H9 (cell line): ENCODE measurements around the gene ZNRF3. TPM values are rescaled to one million over a fixed set of nuclear protein-coding genes. Genes with fewer than 3 reads are reported as not detected.

ENCODE experiments used
- DNase-seq: peaks from one replicate; pipeline ENCODE4 v3.0.0-alpha.2; 2017
- H2AFZ ChIP-seq: one replicate; pipeline ENCODE4 v1.6.1; 2013; ENCODE audit warnings: mild to moderate bottlenecking, low read length, control low read depth, moderate library complexity
- H2AK5ac ChIP-seq: 2 replicates; pipeline ENCODE4 v1.6.1; 2013; ENCODE audit warnings: low read length, control low read depth, mixed read lengths; ENCODE audit not compliant: insufficient read length
- H2BK120ac ChIP-seq: one replicate; pipeline ENCODE4 v1.6.1; 2013; ENCODE audit warnings: low read depth, mild to moderate bottlenecking, low read length, control low read depth, inconsistent platforms; ENCODE audit not compliant: poor library complexity, severe bottlenecking
- H2BK12ac ChIP-seq: 2 replicates; pipeline ENCODE4 v1.6.1; 2013; ENCODE audit warnings: low read length, control low read depth, mixed read lengths, low read depth; ENCODE audit not compliant: insufficient read length
- H2BK15ac ChIP-seq: 2 replicates; pipeline ENCODE4 v1.6.1; 2013; ENCODE audit warnings: low read depth, low read length, control low read depth
- H2BK20ac ChIP-seq: one replicate; pipeline ENCODE4 v1.6.1; 2013; ENCODE audit warnings: low read depth, mild to moderate bottlenecking, low read length, control low read depth, inconsistent platforms; ENCODE audit not compliant: poor library complexity, severe bottlenecking
- H2BK5ac ChIP-seq: 2 replicates; pipeline ENCODE4 v1.6.1; 2013; ENCODE audit warnings: low read length, control low read depth, mixed read lengths; ENCODE audit not compliant: insufficient read length
- H3K14ac ChIP-seq: 2 replicates; pipeline ENCODE4 v1.6.1; 2013; ENCODE audit warnings: low read length, control low read depth; ENCODE audit not compliant: insufficient read depth
- H3K18ac ChIP-seq: 2 replicates; pipeline ENCODE4 v1.6.1; 2013; ENCODE audit warnings: low read depth, mild to moderate bottlenecking, mixed read lengths, low read length, control low read depth; ENCODE audit not compliant: insufficient read length
- H3K23ac ChIP-seq: 2 replicates; pipeline ENCODE4 v1.6.1; 2013; ENCODE audit warnings: low read length, control low read depth, mixed read lengths, low read depth; ENCODE audit not compliant: insufficient read length
- H3K23me2 ChIP-seq: 2 replicates; pipeline ENCODE4 v1.6.1; 2013; ENCODE audit warnings: low read depth, mild to moderate bottlenecking, mixed read lengths, low read length, control low read depth; ENCODE audit not compliant: insufficient read length, poor library complexity, severe bottlenecking
- H3K27ac ChIP-seq: 2 replicates; pipeline ENCODE4 v1.5.1; 2013; ENCODE audit warnings: low read length, control low read depth, mixed read lengths, low read depth; ENCODE audit not compliant: insufficient read length
- H3K27me3 ChIP-seq: 2 replicates; pipeline ENCODE4 v1.6.1; 2013; ENCODE audit warnings: low read length, control low read depth, inconsistent platforms; ENCODE audit not compliant: insufficient read depth
- H3K4ac ChIP-seq: 2 replicates; pipeline ENCODE4 v1.6.1; 2013; ENCODE audit warnings: low read depth, mild to moderate bottlenecking, control low read depth, inconsistent platforms, low read length, moderate library complexity
- H3K4me1 ChIP-seq: 2 replicates; pipeline ENCODE4 v1.6.1; 2013; ENCODE audit warnings: low read length, control low read depth, inconsistent platforms; ENCODE audit not compliant: insufficient read depth
- H3K4me2 ChIP-seq: 2 replicates; pipeline ENCODE4 v1.6.1; 2013; ENCODE audit warnings: low read length, control low read depth, mixed read lengths; ENCODE audit not compliant: insufficient read length, insufficient read depth
- H3K56ac ChIP-seq: 2 replicates; pipeline ENCODE4 v1.6.1; 2013; ENCODE audit warnings: low read depth, mild to moderate bottlenecking, mixed read lengths, low read length, control low read depth; ENCODE audit not compliant: insufficient read length
- H3K79me1 ChIP-seq: 2 replicates; pipeline ENCODE4 v1.6.1; 2013; ENCODE audit warnings: low read depth, mild to moderate bottlenecking, moderate library complexity, low read length, control low read depth, inconsistent platforms; ENCODE audit not compliant: insufficient read depth, poor library complexity, severe bottlenecking
- H3K79me2 ChIP-seq: 2 replicates; pipeline ENCODE4 v1.6.1; 2013; ENCODE audit warnings: low read length, control low read depth, inconsistent platforms; ENCODE audit not compliant: insufficient read depth
- H3K9ac ChIP-seq: 2 replicates; pipeline ENCODE4 v1.6.1; 2013; ENCODE audit warnings: low read length, control low read depth, mixed read lengths; ENCODE audit not compliant: insufficient read length; ENCODE audit errors: extremely low read depth
- H3K9me3 ChIP-seq: one replicate; pipeline ENCODE4 v1.6.1; 2013; ENCODE audit warnings: low read depth, low read length, inconsistent platforms; ENCODE audit not compliant: control insufficient read depth
- H3T11ph ChIP-seq: one replicate; pipeline ENCODE4 v1.6.1; 2013; ENCODE audit warnings: mild to moderate bottlenecking, low read length, control low read depth, inconsistent platforms
- H4K20me1 ChIP-seq: one replicate; pipeline ENCODE4 v1.6.1; 2013; ENCODE audit not compliant: control insufficient read depth, insufficient read length, insufficient read depth
- H4K5ac ChIP-seq: 2 replicates; pipeline ENCODE4 v1.6.1; 2013; ENCODE audit warnings: low read depth, mild to moderate bottlenecking, mixed read lengths, low read length, control low read depth; ENCODE audit not compliant: insufficient read length
- H4K8ac ChIP-seq: replicated peaks from 2 replicates; pipeline ENCODE4 v1.6.1; 2013; ENCODE audit warnings: low read length, control low read depth, mixed read lengths, low read depth; ENCODE audit not compliant: insufficient read length
- H4K91ac ChIP-seq: 2 replicates; pipeline ENCODE4 v1.6.1; 2013; ENCODE audit warnings: low read depth, mild to moderate bottlenecking, moderate library complexity, mixed read lengths, low read length, control low read depth; ENCODE audit not compliant: insufficient read length
- H3K27ac Mint-ChIP-seq, 3 experiments: 2 replicates in 2 of 3; 3 replicates in 1 of 3; pipeline ENCODE4 v1.8.0; 2020 to 2021; ENCODE audit warnings: mixed read lengths in 3 of 3, mild to moderate bottlenecking in 1 of 3, moderate library complexity in 1 of 3
- H3K27me3 Mint-ChIP-seq: 2 replicates; pipeline ENCODE4 v1.8.0; 2021; ENCODE audit warnings: low read depth, mild to moderate bottlenecking, moderate library complexity, mixed read lengths
- H3K36me3 Mint-ChIP-seq, 3 experiments: 2 replicates in 2 of 3; 3 replicates in 1 of 3; pipeline ENCODE4 v1.8.0; 2020 to 2021; ENCODE audit warnings: low read depth in 3 of 3, mixed read lengths in 3 of 3; ENCODE audit not compliant: insufficient read depth in 1 of 3
- H3K4me1 Mint-ChIP-seq, 2 experiments: 2 replicates each; pipeline ENCODE4 v1.8.0; 2020; ENCODE audit warnings: mixed read lengths in 2 of 2
- H3K4me3 Mint-ChIP-seq, 2 experiments: 2 replicates in 1 of 2; 3 replicates in 1 of 2; pipeline ENCODE4 v1.8.0; 2020 to 2021; ENCODE audit warnings: mild to moderate bottlenecking in 2 of 2, mixed read lengths in 2 of 2, moderate library complexity in 1 of 2
- H3K9me3 Mint-ChIP-seq, 2 experiments: 2 replicates in 1 of 2; 3 replicates in 1 of 2; pipeline ENCODE4 v1.8.0; 2020; ENCODE audit warnings: mild to moderate bottlenecking in 2 of 2, mixed read lengths in 2 of 2, moderate library complexity in 1 of 2
- CTCF ChIP-seq: fragments of 200-600 bp; sonication (generic); conservative IDR thresholded peaks from 3 replicates; pipeline ENCODE4 v1.8.0; 2021; ENCODE audit warnings: antibody characterized with exemption, mild to moderate bottlenecking
- WGBS: extraction: QIAGEN DNeasy Blood & Tissue Kit; methylation state at CpG from one replicate; pipeline ENCODE4 v1.1.7; 2013; ENCODE audit warnings: missing lambda C conversion rate, low lambda C conversion rate, mixed read lengths; ENCODE audit not compliant: insufficient read length; ENCODE audit errors: extremely low coverage; 5-methylcytosine and 5-hydroxymethylcytosine counted together
- total RNA-seq: library from RNA; stranded (reverse); gene quantifications from 2 replicates; pipeline ENCODE4 v1.2.1, GENCODE V29; 2021

The ZNRF3 gene
- total RNA-seq, 1 experiment from 2014 or later, result 20.6 TPM

GRCh38 chr22:28883917-28884746 is 760 bp downstream of the ZNRF3 start:
- Mint-ChIP-seq H3K36me3 (peaks cover 0 to under 1% (median 0%) of the 10 kb centered on the region in 3 experiments; a peak in 1 of 7 replicates), H3K27me3 (peaks cover 10% of the 10 kb centered on the region), H3K27ac (peak overlapping the region in 1 of 3 experiments; percentile 58; a peak in 2 of 7 replicates), H3K9me3 (peaks cover 0 to 2% of the 10 kb centered on the region in 2 experiments; a peak in 3 of 5 replicates), H3K4me1 (peaks cover 45 to 47% of the 10 kb centered on the region in 2 experiments), H3K4me3 (peak overlapping the region; percentile 89 to 93)
- H3T11ph ChIP-seq, result no peak overlapping the region
- no peak overlapping the region for H2AK5ac ChIP-seq
- H3K79me2 ChIP-seq, result peaks cover 29% of the 10 kb centered on the region; the same call in 1 of the 2 replicates
- no peak overlapping the region for H3K23ac ChIP-seq
- H4K5ac ChIP-seq, result no peak overlapping the region
- peaks cover 17% of the 10 kb centered on the region for H3K23me2 ChIP-seq
- H4K91ac ChIP-seq, result no peak overlapping the region
- peak overlapping the region; percentile 98 for H3K4me2 ChIP-seq
- no peaks in the 10 kb centered on the region for H3K27me3 ChIP-seq
- peak overlapping the region; percentile 98 for H3K14ac ChIP-seq
- H2AFZ ChIP-seq, result no peak overlapping the region
- TF ChIP-seq CTCF, result peak; percentile 45; the same call in 2 of the 3 replicates
- H2BK20ac ChIP-seq, result no peak overlapping the region
- H3K79me1 ChIP-seq, result peaks cover 6% of the 10 kb centered on the region
- H2BK12ac ChIP-seq, result no peak overlapping the region
- H3K9ac ChIP-seq, result peak overlapping the region; percentile 51
- no peak overlapping the region for H2BK5ac ChIP-seq
- no peak overlapping the region for H3K27ac ChIP-seq
- DNase-seq, result peak; percentile 66
- peaks cover 10% of the 10 kb centered on the region for H3K4me1 ChIP-seq
- no peak overlapping the region for H3K4ac ChIP-seq
- no peak overlapping the region for H4K8ac ChIP-seq
- WGBS, result no CpG with 5 or more reads among the region's 78 CpGs
- no peak overlapping the region for H3K56ac ChIP-seq
- H2BK15ac ChIP-seq, result no peak overlapping the region
- H2BK120ac ChIP-seq, result no peak overlapping the region
- H3K18ac ChIP-seq, result peak overlapping the region; percentile 65
- H3K9me3 ChIP-seq, result no peaks in the 10 kb centered on the region
- no peaks in the 10 kb centered on the region for H4K20me1 ChIP-seq
